OCI-LY7 (cell line): ENCODE results near the gene KDM2B. TPM values are rescaled to one million over a fixed set of nuclear protein-coding genes. Genes with fewer than 3 reads are reported as not detected.
"Not testable (repeated sequence)": the region's sequence is repeated elsewhere in the genome, so short reads cannot be mapped to it uniquely, and the experiment has no call there.

ENCODE experiments used
- BruUV-seq: library from RNA; stranded (reverse); fragments of 400-500 nt; replicated peaks from 2 replicates; lab custom pipeline; 2021; lab: Mats Ljungman, UMichigan
- CTCF ChIA-PET: fragments of 300-600 bp; sonication (Branson Sonifier 250); formaldehyde crosslinking; loops from one replicate; lab custom pipeline; 2022; ENCODE audit warnings: antibody characterized with exemption; ENCODE audit not compliant: unreplicated experiment; lab: Charles Lee
- POLR2A ChIA-PET: fragments of 300-600 bp; sonication (Branson Sonifier 250); formaldehyde crosslinking; loops from one replicate; lab custom pipeline; 2022; ENCODE audit warnings: antibody characterized with exemption; lab: Charles Lee
- DNase-seq: peaks from one replicate; pipeline ENCODE4 v3.0.0-alpha.2; 2015; ENCODE audit warnings: low spot score
- H2AFZ ChIP-seq: fragments of 200-600 bp; sonication (generic), shearing (Covaris generic); 2 replicates; pipeline ENCODE4 v1.6.1; 2014; ENCODE audit warnings: mild to moderate bottlenecking, antibody characterized with exemption, low read length, moderate library complexity
- H3K27ac ChIP-seq: fragments of 200-600 bp; sonication (generic); 2 replicates; pipeline ENCODE4 v1.5.1; 2014; ENCODE audit warnings: mixed run types, low read depth, mild to moderate bottlenecking, moderate library complexity, low read length, inconsistent platforms; ENCODE audit not compliant: poor library complexity, severe bottlenecking
- H3K36me3 ChIP-seq: fragments of 200-600 bp; sonication (generic); 2 replicates; pipeline ENCODE4 v1.6.1; 2014; ENCODE audit warnings: mild to moderate bottlenecking, antibody characterized with exemption, low read length, moderate library complexity, mixed read lengths; ENCODE audit not compliant: insufficient read depth
- H3K4me1 ChIP-seq: fragments of 200-600 bp; sonication (generic); 2 replicates; pipeline ENCODE4 v1.5.1; 2014; ENCODE audit warnings: mild to moderate bottlenecking, low read length; ENCODE audit not compliant: insufficient read depth, poor library complexity, severe bottlenecking
- H3K4me2 ChIP-seq: fragments of 200-600 bp; sonication (generic); 2 replicates; pipeline ENCODE4 v1.6.1; 2014; ENCODE audit warnings: mild to moderate bottlenecking, low read length
- H3K4me3 ChIP-seq: fragments of 200-600 bp; sonication (generic); 2 replicates; pipeline ENCODE4 v1.5.1; 2014; ENCODE audit warnings: mild to moderate bottlenecking, low read depth, low read length; ENCODE audit not compliant: poor library complexity, severe bottlenecking
- H3K79me2 ChIP-seq: fragments of 200-600 bp; sonication (generic); 2 replicates; pipeline ENCODE4 v1.6.1; 2016; ENCODE audit warnings: low read depth, mild to moderate bottlenecking, low read length, moderate library complexity, mixed read lengths; ENCODE audit not compliant: insufficient read depth
- H3K9me2 ChIP-seq: fragments of 200-600 bp; sonication (generic); 2 replicates; pipeline ENCODE4 v1.6.1; 2016; ENCODE audit warnings: mild to moderate bottlenecking, low read length, mixed read lengths; ENCODE audit not compliant: insufficient read depth
- H3K9me3 ChIP-seq: fragments of 200-600 bp; sonication (generic); 2 replicates; pipeline ENCODE4 v1.6.1; 2014; ENCODE audit warnings: mild to moderate bottlenecking, mixed run types, low read length, mixed read lengths
- H4K20me1 ChIP-seq: fragments of 200-600 bp; sonication (generic); 2 replicates; pipeline ENCODE4 v1.6.1; 2014; ENCODE audit warnings: mild to moderate bottlenecking, antibody characterized with exemption, low read length, moderate library complexity, mixed read lengths; ENCODE audit not compliant: insufficient read depth
- EZH2phosphoT487 ChIP-seq: fragments of 200-600 bp; sonication (generic); IDR thresholded peaks from 2 replicates; pipeline ENCODE4 v1.6.1; 2018; ENCODE audit warnings: low read depth, borderline replicate concordance, mild to moderate bottlenecking, mixed run types, antibody characterized with exemption, low read length, moderate library complexity, mixed read lengths
- intact Hi-C: fragments of 100-400 bp; cut with micrococcal nuclease; formaldehyde crosslinking; loops from one replicate; pipeline ENCODE4 v1.10.0; 2022; ENCODE audit not compliant: unreplicated experiment
- total RNA-seq, 2 experiments: library from RNA; depleted of rRNA in 1 of 2; stranded (reverse); fragments of >200 nt in 1 of 2; shearing (Covaris generic) in 1 of 2; gene quantifications; 2 replicates each; pipeline ENCODE4 v1.2.3, GENCODE V29; 2014 to 2022
- TF ChIP-seq, protein P1 (sequence below): fragments of 200-600 bp; sonication (generic); conservative IDR thresholded peaks from 2 replicates; pipeline ENCODE4 v1.5.1; 2014; ENCODE audit warnings: mild to moderate bottlenecking, antibody characterized with exemption, low read length, moderate library complexity, mixed read lengths

The KDM2B gene
- total RNA-seq, 2 experiments from 2014 or later, result 78.5 to 88.0 TPM

DNA sequence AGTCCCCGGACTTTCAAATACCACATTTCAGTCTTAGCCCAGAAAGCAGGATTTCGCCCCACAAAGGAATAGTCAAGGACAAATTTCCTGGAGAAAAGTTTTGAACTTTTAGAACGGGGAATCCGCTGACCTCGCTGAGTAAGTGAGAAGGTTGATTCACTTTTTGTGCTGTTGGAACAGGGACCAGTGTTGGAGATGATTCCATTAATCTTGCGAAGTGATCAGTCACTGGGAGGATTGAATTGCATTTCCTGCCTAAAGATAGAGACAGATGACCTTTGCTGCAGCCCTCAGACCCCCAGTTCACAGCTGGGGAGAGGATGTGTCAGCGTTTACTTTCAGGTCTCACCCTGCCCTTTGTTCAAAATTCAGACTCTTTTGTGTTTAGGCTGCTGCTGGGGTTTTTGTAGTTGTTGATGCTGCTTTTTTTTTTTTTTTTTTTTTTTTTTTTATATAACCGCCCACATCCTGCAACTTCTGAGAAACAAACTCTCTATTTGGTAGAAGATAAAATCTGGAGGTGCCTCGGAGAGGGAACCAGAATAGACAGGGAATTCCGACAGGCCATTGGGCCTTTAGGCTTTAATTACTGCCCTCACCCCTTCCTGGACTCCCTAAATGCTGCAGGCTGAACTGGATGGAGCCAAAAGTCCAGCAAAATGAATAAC lies 9.8 kb upstream of the KDM2B start:
- Histone ChIP-seq H4K20me1 (no peaks in the 10 kb centered on the region), H3K9me2 (no peaks in the 10 kb centered on the region), H3K36me3 (no peaks in the 10 kb centered on the region), H3K4me3 (peak overlapping the region; percentile 53), H3K27ac (peak overlapping the region; percentile 79), H3K4me2 (peak overlapping the region; percentile 76), H2AFZ (peak overlapping the region; percentile 76; the same call in 1 of the 2 replicates), H3K4me1 (peaks cover 39% of the 10 kb centered on the region), H3K9me3 (no peaks in the 10 kb centered on the region), H3K79me2 (no peaks in the 10 kb centered on the region)
- intact Hi-C loops, result loop anchor here (1.0 kb wide), 1 partner anchor 37 kb away; no protein-coding TSS in a partner anchor
- POLR2A ChIA-PET, result no interaction called here
- CTCF ChIA-PET, result no interaction called here
- TF ChIP-seq, protein P1, sequence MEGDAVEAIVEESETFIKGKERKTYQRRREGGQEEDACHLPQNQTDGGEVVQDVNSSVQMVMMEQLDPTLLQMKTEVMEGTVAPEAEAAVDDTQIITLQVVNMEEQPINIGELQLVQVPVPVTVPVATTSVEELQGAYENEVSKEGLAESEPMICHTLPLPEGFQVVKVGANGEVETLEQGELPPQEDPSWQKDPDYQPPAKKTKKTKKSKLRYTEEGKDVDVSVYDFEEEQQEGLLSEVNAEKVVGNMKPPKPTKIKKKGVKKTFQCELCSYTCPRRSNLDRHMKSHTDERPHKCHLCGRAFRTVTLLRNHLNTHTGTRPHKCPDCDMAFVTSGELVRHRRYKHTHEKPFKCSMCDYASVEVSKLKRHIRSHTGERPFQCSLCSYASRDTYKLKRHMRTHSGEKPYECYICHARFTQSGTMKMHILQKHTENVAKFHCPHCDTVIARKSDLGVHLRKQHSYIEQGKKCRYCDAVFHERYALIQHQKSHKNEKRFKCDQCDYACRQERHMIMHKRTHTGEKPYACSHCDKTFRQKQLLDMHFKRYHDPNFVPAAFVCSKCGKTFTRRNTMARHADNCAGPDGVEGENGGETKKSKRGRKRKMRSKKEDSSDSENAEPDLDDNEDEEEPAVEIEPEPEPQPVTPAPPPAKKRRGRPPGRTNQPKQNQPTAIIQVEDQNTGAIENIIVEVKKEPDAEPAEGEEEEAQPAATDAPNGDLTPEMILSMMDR, result no peak
- no peak for TF ChIP-seq EZH2phosphoT487
- DNase-seq, result peak; percentile 76
- BruUV-seq, result TSS peak; percentile 54

DNA sequence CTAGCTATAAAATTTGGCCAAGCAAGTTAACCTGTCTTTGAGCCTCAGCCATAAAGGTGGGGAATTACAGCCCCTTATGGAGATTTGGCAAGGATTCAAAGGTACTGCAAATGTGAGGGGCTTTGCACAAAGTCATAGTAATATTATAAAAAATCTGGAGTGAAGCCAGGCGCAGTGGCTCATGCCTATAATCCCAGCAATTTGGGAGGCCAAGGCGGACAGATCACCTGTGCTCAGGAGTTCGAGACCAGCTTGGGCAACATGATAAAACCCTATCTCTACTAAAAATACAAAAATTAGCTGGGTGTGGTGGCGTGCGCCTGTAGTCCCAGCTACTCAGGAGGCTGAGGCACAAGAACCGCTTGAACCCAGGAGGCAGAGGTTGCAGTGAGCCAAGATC lies 4.1 kb upstream of the KDM2B start:
- H3K4me1 ChIP-seq, result peaks cover 42% of the 10 kb centered on the region
- DNase-seq, result not testable (repeated sequence)

DNA sequence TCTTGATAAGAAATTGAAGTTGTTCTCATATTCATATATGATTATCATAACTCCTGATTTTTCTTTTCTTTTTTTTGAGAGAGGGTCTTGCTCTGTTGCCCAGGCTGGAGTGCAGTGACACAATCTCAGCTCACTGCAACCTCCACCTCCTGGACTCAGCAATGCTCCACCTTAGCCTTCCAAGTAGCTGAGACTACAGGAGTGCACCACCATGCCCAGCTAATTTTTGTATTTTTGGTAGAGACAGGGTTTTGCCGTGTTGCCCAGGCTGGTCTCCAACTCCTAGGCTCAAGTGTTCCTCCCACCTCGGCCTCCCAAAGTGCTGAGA lies 2.5 kb upstream of the KDM2B start:
- H3K36me3 ChIP-seq, H3K4me3 ChIP-seq, H3K9me2 ChIP-seq, H4K20me1 ChIP-seq, H2AFZ ChIP-seq, H3K27ac ChIP-seq, intact Hi-C loops, H3K9me3 ChIP-seq, DNase-seq, BruUV-seq: not testable (repeated sequence)
- H3K4me2 ChIP-seq, result peak overlapping the region; percentile 91
- ChIA-PET POLR2A (interaction anchor here (0.6 to 1.0 kb wide), 3 partner anchors 11 to 684 kb away, joined by 3 to 5 read pairs (median 3); no protein-coding TSS in a partner anchor), CTCF (interaction anchor here (0.6 kb wide), 1 partner anchor 919 kb away, joined by 3 read pairs; no protein-coding TSS in a partner anchor)
- peaks cover 17% of the 10 kb centered on the region; the same call in 1 of the 2 replicates for H3K79me2 ChIP-seq
- H3K4me1 ChIP-seq, result peaks cover 40% of the 10 kb centered on the region

More for the DNA sequence above, 4.1 kb upstream of the KDM2B start:
- H3K9me3 ChIP-seq, H3K4me2 ChIP-seq, H3K27ac ChIP-seq, H3K4me3 ChIP-seq, intact Hi-C loops, BruUV-seq, H2AFZ ChIP-seq, H3K36me3 ChIP-seq, H4K20me1 ChIP-seq, H3K9me2 ChIP-seq: not testable (repeated sequence)
- CTCF ChIA-PET, result interaction anchor here (0.6 kb wide), 1 partner anchor 43 kb away, joined by 3 read pairs; no protein-coding TSS in a partner anchor
- H3K79me2 ChIP-seq, result peaks cover 14% of the 10 kb centered on the region; the same call in 1 of the 2 replicates
- POLR2A ChIA-PET, result interaction anchor here (0.7 kb wide), 1 partner anchor 16 kb away, joined by 4 read pairs; no protein-coding TSS in a partner anchor
